ENCODE measurements around the gene SCAMP5.

Gene SCAMP5

GRCh38 chr15:75031848-75032247 lies 36.5 kb downstream of the SCAMP5 start:
- no peak for DNase-seq (ENCODE audit: low read depth)
- TF ChIP-seq CTCF (IDR thresholded peaks at IDR 0.05; ENCODE audit: insufficient read depth, low read depth, low read length, missing control alignments) = no peak
- no peak overlapping the region for H3K4me3 ChIP-seq (ENCODE audit: low read depth, low read length)

- H3K4me3 ChIP-seq (ENCODE audit: low read depth, low read length) = no peak overlapping the region
- DNase-seq (ENCODE audit: low read depth) = no peak
- no peak for TF ChIP-seq CTCF (IDR thresholded peaks at IDR 0.05; ENCODE audit: insufficient read depth, low read depth, low read length, missing control alignments)
Observed at GRCh38 chr15:75032395-75032794, 37.0 kb downstream of the SCAMP5 start.

GRCh38 chr15:75033809-75034208 lies 38.4 kb downstream of the SCAMP5 start:
- no peak overlapping the region for H3K4me3 ChIP-seq (ENCODE audit: low read depth, low read length)
- DNase-seq (ENCODE audit: low read depth) = no peak
- TF ChIP-seq CTCF (IDR thresholded peaks at IDR 0.05; ENCODE audit: insufficient read depth, low read depth, low read length, missing control alignments) = no peak

- DNase-seq (ENCODE audit: low read depth) = no peak
- H3K4me3 ChIP-seq (ENCODE audit: low read depth, low read length) = no peak overlapping the region
- TF ChIP-seq CTCF (IDR thresholded peaks at IDR 0.05; ENCODE audit: insufficient read depth, low read depth, low read length, missing control alignments) = no peak
Observed at GRCh38 chr15:75034615-75035014, 39.3 kb downstream of the SCAMP5 start.

- TF ChIP-seq CTCF (IDR thresholded peaks at IDR 0.05; ENCODE audit: insufficient read depth, low read depth, low read length, missing control alignments) = no peak
- H3K4me3 ChIP-seq (ENCODE audit: low read depth, low read length) = no peak overlapping the region
- DNase-seq (ENCODE audit: low read depth) = no peak
Observed at GRCh38 chr15:75036212-75036616, 40.9 kb downstream of the SCAMP5 start.

GRCh38 chr15:75037685-75038084 lies 42.3 kb downstream of the SCAMP5 start:
- H3K4me3 ChIP-seq (ENCODE audit: low read depth, low read length) = no peak overlapping the region
- no peak for TF ChIP-seq CTCF (IDR thresholded peaks at IDR 0.05; ENCODE audit: insufficient read depth, low read depth, low read length, missing control alignments)
- DNase-seq (ENCODE audit: low read depth) = no peak

- TF ChIP-seq CTCF (IDR thresholded peaks at IDR 0.05; ENCODE audit: insufficient read depth, low read depth, low read length, missing control alignments) = no peak
- DNase-seq (ENCODE audit: low read depth) = no peak
- H3K4me3 ChIP-seq (ENCODE audit: low read depth, low read length) = no peak overlapping the region
Observed at GRCh38 chr15:75038231-75038630, 42.9 kb downstream of the SCAMP5 start.

Measured in GM12865 (cell line).